Breast epithelium (tissue), 3 donors: ENCODE data around the gene PPM1F.

ENCODE experiments used
- POLR2A ChIP-seq: fragments of 450-650 bp; IDR thresholded peaks from one replicate; pipeline ENCODE4 v1.6.1; 2016; ENCODE audit warnings: antibody characterized with exemption, mild to moderate bottlenecking, moderate library complexity
- POLR2AphosphoS5 ChIP-seq, 3 donors: sonication (generic); formaldehyde crosslinking; IDR thresholded peaks; one replicate each; pipeline ENCODE4 v1.6.1; 2017; ENCODE audit warnings: antibody characterized with exemption in 3 of 3
- TF ChIP-seq, protein P1 (sequence below), 3 donors: fragments of 450-650 bp; IDR thresholded peaks; one replicate each; pipeline ENCODE4 v1.5.1; 2016 to 2017; ENCODE audit warnings: antibody characterized with exemption in 3 of 3, mild to moderate bottlenecking in 3 of 3, moderate library complexity in 3 of 3

DNA sequence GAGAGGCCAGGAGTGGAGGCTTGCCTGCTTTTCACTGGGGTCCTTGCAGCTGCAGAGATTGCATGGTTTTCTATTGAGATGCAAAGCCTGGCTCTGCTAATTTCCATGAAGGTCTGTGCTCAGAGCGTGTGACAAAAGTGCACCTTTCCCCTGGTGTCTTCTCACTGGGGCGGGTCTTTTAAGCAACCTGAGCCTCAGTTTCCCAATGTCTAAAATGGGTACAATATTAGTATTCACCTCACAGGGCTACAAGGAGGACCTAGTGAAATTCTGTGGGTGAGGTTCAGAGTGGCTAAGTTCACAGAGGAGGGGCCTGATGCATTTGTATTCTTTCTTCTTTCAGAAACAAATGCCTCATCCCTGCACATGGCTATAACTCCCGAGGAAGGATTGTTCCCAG lies 20.3 kb downstream of the PPM1F start:
- TF ChIP-seq, protein P1, sequence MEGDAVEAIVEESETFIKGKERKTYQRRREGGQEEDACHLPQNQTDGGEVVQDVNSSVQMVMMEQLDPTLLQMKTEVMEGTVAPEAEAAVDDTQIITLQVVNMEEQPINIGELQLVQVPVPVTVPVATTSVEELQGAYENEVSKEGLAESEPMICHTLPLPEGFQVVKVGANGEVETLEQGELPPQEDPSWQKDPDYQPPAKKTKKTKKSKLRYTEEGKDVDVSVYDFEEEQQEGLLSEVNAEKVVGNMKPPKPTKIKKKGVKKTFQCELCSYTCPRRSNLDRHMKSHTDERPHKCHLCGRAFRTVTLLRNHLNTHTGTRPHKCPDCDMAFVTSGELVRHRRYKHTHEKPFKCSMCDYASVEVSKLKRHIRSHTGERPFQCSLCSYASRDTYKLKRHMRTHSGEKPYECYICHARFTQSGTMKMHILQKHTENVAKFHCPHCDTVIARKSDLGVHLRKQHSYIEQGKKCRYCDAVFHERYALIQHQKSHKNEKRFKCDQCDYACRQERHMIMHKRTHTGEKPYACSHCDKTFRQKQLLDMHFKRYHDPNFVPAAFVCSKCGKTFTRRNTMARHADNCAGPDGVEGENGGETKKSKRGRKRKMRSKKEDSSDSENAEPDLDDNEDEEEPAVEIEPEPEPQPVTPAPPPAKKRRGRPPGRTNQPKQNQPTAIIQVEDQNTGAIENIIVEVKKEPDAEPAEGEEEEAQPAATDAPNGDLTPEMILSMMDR (IDR thresholded peaks at IDR 0.05) = no peak
- TF ChIP-seq POLR2A (no peak), POLR2AphosphoS5 (IDR thresholded peaks at IDR 0.05) (no peak)
